ENCODE data around the gene PLA2G4D.

The PLA2G4D gene

GRCh38 chr15:42048080-42048820 lies 46.1 kb downstream of the PLA2G4D start:
- DNase-seq: no peak

GRCh38 chr15:42046597-42046996 lies 47.8 kb downstream of the PLA2G4D start:
- DNase-seq: no peak

GRCh38 chr15:42045211-42045615 lies 49.1 kb downstream of the PLA2G4D start:
- DNase-seq: no peak

- no peak for DNase-seq
Observed at GRCh38 chr15:42042602-42043400, 51.6 kb downstream of the PLA2G4D start.

GRCh38 chr15:42038401-42038800 lies 56.0 kb downstream of the PLA2G4D start:
- no peak for DNase-seq

GRCh38 chr15:42037656-42038055 lies 56.7 kb downstream of the PLA2G4D start:
- no peak for DNase-seq

- no peak for DNase-seq
Observed at GRCh38 chr15:42036966-42037365, 57.4 kb downstream of the PLA2G4D start.

GRCh38 chr15:42036112-42036905 lies 58.1 kb downstream of the PLA2G4D start:
- no peak for DNase-seq

- DNase-seq: no peak
Observed at GRCh38 chr15:42035435-42035761, 59.0 kb downstream of the PLA2G4D start.

GRCh38 chr15:42034628-42035434 lies 59.5 kb downstream of the PLA2G4D start:
- no peak for DNase-seq

- no peak for DNase-seq
Observed at GRCh38 chr15:42033214-42033873, 61.0 kb downstream of the PLA2G4D start.

- no peak for DNase-seq
Observed at GRCh38 chr15:42032376-42033213, 61.8 kb downstream of the PLA2G4D start.

GRCh38 chr15:42031198-42031915 lies 63.0 kb downstream of the PLA2G4D start:
- DNase-seq: no peak

- no peak for DNase-seq
Observed at GRCh38 chr15:42027521-42027920, 66.8 kb downstream of the PLA2G4D start.

GRCh38 chr15:42024303-42024702 lies 70.1 kb downstream of the PLA2G4D start:
- DNase-seq: no peak

- DNase-seq: no peak
Observed at GRCh38 chr15:42021593-42021992, 72.8 kb downstream of the PLA2G4D start.

GRCh38 chr15:42020713-42021273 lies 73.6 kb downstream of the PLA2G4D start, which contains the start of gene PLA2G4E:
TSS of gene PLA2G4E (minus strand) at chr15:42021042. CDS start at chr15:42021030, 12 bp downstream.
- DNase-seq: no peak

GRCh38 chr15:42018306-42019224 lies 75.8 kb downstream of the PLA2G4D start:
- DNase-seq: peak; percentile 5
